ENCODE results near the gene EDEM3. TPM values are rescaled to one million over a fixed set of nuclear protein-coding genes. Genes with fewer than 3 reads are reported as not detected.

The EDEM3 gene
- total and polyA plus RNA-seq, 9 of the 15 experiments (the other 6 are each of a cell fraction or from before 2014, with no cell fraction given), result 15.8 to 46.6 (median 28.0) TPM

- TF ChIP-seq ZBTB40 (IDR thresholded peaks at IDR 0.05) (no peak), ZBTB40 (CRISPR knock-in tag; IDR thresholded peaks at IDR 0.05) (no peak), IRF2 (CRISPR knock-in tag; IDR thresholded peaks at IDR 0.05) (no peak), TARDBP (IDR thresholded peaks at IDR 0.05) (0 out of 2 replicates have a peak, but pooled peaks have one; percentile 50), ZNF165 (CRISPR knock-in tag; IDR thresholded peaks at IDR 0.05; ENCODE audit: borderline replicate concordance) (peak; percentile 43; the same call in 1 of the 2 replicates), HINFP (tag; conservative IDR thresholded peaks at IDR 0.05; ENCODE audit: low read depth) (no peak), ZNF79 (CRISPR knock-in tag; IDR thresholded peaks at IDR 0.05; ENCODE audit: low read depth) (no peak), CEBPZ (IDR thresholded peaks at IDR 0.05; ENCODE audit: borderline replicate concordance, low read depth, low read length) (no peak), EWSR1 (IDR thresholded peaks at IDR 0.05; ENCODE audit: borderline replicate concordance, low read depth, partially characterized antibody) (no peak)
- TF ChIP-seq, protein P1, sequence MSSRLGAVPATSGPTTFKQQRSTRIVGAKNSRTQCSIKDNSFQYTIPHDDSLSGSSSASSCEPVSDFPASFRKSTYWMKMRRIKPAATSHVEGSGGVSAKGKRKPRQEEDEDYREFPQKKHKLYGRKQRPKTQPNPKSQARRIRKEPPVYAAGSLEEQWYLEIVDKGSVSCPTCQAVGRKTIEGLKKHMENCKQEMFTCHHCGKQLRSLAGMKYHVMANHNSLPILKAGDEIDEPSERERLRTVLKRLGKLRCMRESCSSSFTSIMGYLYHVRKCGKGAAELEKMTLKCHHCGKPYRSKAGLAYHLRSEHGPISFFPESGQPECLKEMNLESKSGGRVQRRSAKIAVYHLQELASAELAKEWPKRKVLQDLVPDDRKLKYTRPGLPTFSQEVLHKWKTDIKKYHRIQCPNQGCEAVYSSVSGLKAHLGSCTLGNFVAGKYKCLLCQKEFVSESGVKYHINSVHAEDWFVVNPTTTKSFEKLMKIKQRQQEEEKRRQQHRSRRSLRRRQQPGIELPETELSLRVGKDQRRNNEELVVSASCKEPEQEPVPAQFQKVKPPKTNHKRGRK (tag; IDR thresholded peaks at IDR 0.05), result 0 out of 2 replicates have a peak, but pooled peaks have one; percentile 5
These were observed 788 bp upstream of the EDEM3 start (continued) for GRCh38 chr1:184755226-184756065.

Data from K562 (cell line).